GM18519 (cell line): Measurements from ENCODE around the gene ONECUT3.
"Not testable (repeated sequence)": the region's sequence is repeated elsewhere in the genome, so short reads cannot be mapped to it uniquely, and the experiment has no call there.

Experiments used
- ATAC-seq: cut with Tn5 transposase; IDR thresholded peaks from one replicate; pipeline ENCODE4 v1.9.1; 2021; ENCODE audit warnings: mild to moderate bottlenecking, moderate library complexity; ENCODE audit not compliant: unreplicated experiment, low FRiP score

Gene ONECUT3

GRCh38 chr19:1787116-1787515, 33.8 kb downstream of the ONECUT3 start:
- ATAC-seq: no peak

GRCh38 chr19:1789261-1790041, 36.1 kb downstream of the ONECUT3 start:
- ATAC-seq: no peak

- no peak for ATAC-seq
Observed at GRCh38 chr19:1790054-1790792, 36.9 kb downstream of the ONECUT3 start.

- no peak for ATAC-seq
Observed at GRCh38 chr19:1791879-1792278, 38.6 kb downstream of the ONECUT3 start.

GRCh38 chr19:1794424-1795172, 41.3 kb downstream of the ONECUT3 start:
- no peak for ATAC-seq

GRCh38 chr19:1796395-1797142, 43.3 kb downstream of the ONECUT3 start:
- no peak for ATAC-seq

GRCh38 chr19:1797313-1797712, 44.0 kb downstream of the ONECUT3 start:
- not testable (repeated sequence) for ATAC-seq

- no peak for ATAC-seq
Observed at GRCh38 chr19:1799695-1800342, 46.5 kb downstream of the ONECUT3 start.

GRCh38 chr19:1804858-1805257, 51.6 kb downstream of the ONECUT3 start:
- no peak for ATAC-seq

- no peak for ATAC-seq
Observed at GRCh38 chr19:1805401-1806183, 52.3 kb downstream of the ONECUT3 start.

GRCh38 chr19:1806184-1807029, 53.1 kb downstream of the ONECUT3 start:
- ATAC-seq: no peak

GRCh38 chr19:1807030-1807694, 53.9 kb downstream of the ONECUT3 start:
- ATAC-seq: no peak

GRCh38 chr19:1807695-1808394, 54.5 kb downstream of the ONECUT3 start:
- no peak for ATAC-seq

- ATAC-seq: no peak
Observed at GRCh38 chr19:1808395-1808731, 55.1 kb downstream of the ONECUT3 start.

- ATAC-seq: no peak
Observed at GRCh38 chr19:1809678-1810077, 56.4 kb downstream of the ONECUT3 start.

GRCh38 chr19:1810439-1811160, 57.3 kb downstream of the ONECUT3 start:
- no peak for ATAC-seq

- ATAC-seq: no peak
Observed at GRCh38 chr19:1811472-1811894, 58.2 kb downstream of the ONECUT3 start.
